Fibroblast of skin of right quadriceps (primary cell): ENCODE data around the gene INSYN2A.

Experiments used
- DNase-seq: peaks from one replicate; pipeline ENCODE4 v3.0.0-alpha.2; 2013

INSYN2A gene

GRCh38 chr10:127196282-127197153 is at the start of gene INSYN2A:
INSYN2A (minus strand) TSS chr10:127196591; CDS start chr10:127176395, 20,196 bp downstream.
- DNase-seq = peak; percentile 55

- no peak for DNase-seq
Observed at GRCh38 chr10:127245456-127245855, 49.1 kb upstream of the INSYN2A start.

- DNase-seq = peak; percentile 31
Observed at GRCh38 chr10:127243490-127244272, 47.3 kb upstream of the INSYN2A start.

GRCh38 chr10:127242914-127243313 is 46.5 kb upstream of the INSYN2A start:
- DNase-seq = no peak

- no peak for DNase-seq
Observed at GRCh38 chr10:127236266-127236665, 39.9 kb upstream of the INSYN2A start.

- no peak for DNase-seq
Observed at GRCh38 chr10:127234306-127234800, 38.0 kb upstream of the INSYN2A start.

GRCh38 chr10:127228195-127228787 is 31.9 kb upstream of the INSYN2A start:
- DNase-seq = peak; percentile 14

GRCh38 chr10:127227663-127228062 is 31.3 kb upstream of the INSYN2A start:
- DNase-seq = no peak

GRCh38 chr10:127227027-127227426 is 30.6 kb upstream of the INSYN2A start:
- DNase-seq = no peak

GRCh38 chr10:127221281-127221680 is 24.9 kb upstream of the INSYN2A start:
- DNase-seq = no peak

GRCh38 chr10:127218658-127219057 is 22.3 kb upstream of the INSYN2A start:
- DNase-seq = no peak

GRCh38 chr10:127216786-127217185 is 20.4 kb upstream of the INSYN2A start:
- peak; percentile 25 for DNase-seq

- DNase-seq = peak; percentile 4
Observed at GRCh38 chr10:127216274-127216673, 19.9 kb upstream of the INSYN2A start.

- no peak for DNase-seq
Observed at GRCh38 chr10:127215866-127216265, 19.5 kb upstream of the INSYN2A start.

- DNase-seq = no peak
Observed at GRCh38 chr10:127210936-127211466, 14.6 kb upstream of the INSYN2A start.

GRCh38 chr10:127207081-127207480 is 10.7 kb upstream of the INSYN2A start:
- DNase-seq = no peak

GRCh38 chr10:127203067-127203466 is 6.7 kb upstream of the INSYN2A start:
- peak; percentile 4 for DNase-seq

GRCh38 chr10:127200646-127201045 is 4.3 kb upstream of the INSYN2A start:
- no peak for DNase-seq

GRCh38 chr10:127198721-127199120 is 2.3 kb upstream of the INSYN2A start:
- DNase-seq = peak; percentile 10

GRCh38 chr10:127198307-127198706 is 1.9 kb upstream of the INSYN2A start:
- DNase-seq = no peak

GRCh38 chr10:127197154-127197432 is 702 bp upstream of the INSYN2A start:
- DNase-seq = no peak

GRCh38 chr10:127195571-127196281 is 665 bp downstream of the INSYN2A start:
- DNase-seq = no peak
